Loucy (cell line): ENCODE data around the gene PACSIN2.

Experiments used
- H2AFZ ChIP-seq: fragments of 200-600 bp; sonication (generic); 2 replicates; pipeline ENCODE4 v1.6.0; 2016; ENCODE audit warnings: antibody characterized with exemption, mild to moderate bottlenecking, low read length, moderate library complexity
- H3F3A ChIP-seq: fragments of 200-600 bp; 2 replicates; pipeline ENCODE4 v1.6.0; 2016; ENCODE audit warnings: antibody characterized with exemption, low read depth, mild to moderate bottlenecking
- H3K27me3 ChIP-seq: fragments of 200-600 bp; sonication (generic); 2 replicates; pipeline ENCODE4 v1.6.1; 2014; ENCODE audit warnings: low read length, mild to moderate bottlenecking; ENCODE audit not compliant: insufficient read depth, poor library complexity, severe bottlenecking
- H3K36me3 ChIP-seq: fragments of 200-600 bp; sonication (generic); 2 replicates; pipeline ENCODE4 v1.6.1; 2016; ENCODE audit warnings: low read length; ENCODE audit not compliant: insufficient read depth
- H3K4me1 ChIP-seq: fragments of 200-600 bp; sonication (generic); 2 replicates; pipeline ENCODE4 v1.5.1; 2014; ENCODE audit warnings: low read length, mild to moderate bottlenecking; ENCODE audit not compliant: insufficient read depth, poor library complexity, severe bottlenecking
- H3K4me2 ChIP-seq: fragments of 200-600 bp; sonication (generic); 2 replicates; pipeline ENCODE4 v1.6.0; 2014; ENCODE audit warnings: antibody characterized with exemption, low read length, low read depth, mild to moderate bottlenecking; ENCODE audit not compliant: poor library complexity, severe bottlenecking
- H3K4me3 ChIP-seq: fragments of 200-600 bp; sonication (generic); 2 replicates; pipeline ENCODE4 v1.5.1; 2014; ENCODE audit warnings: low read length, mild to moderate bottlenecking, mixed read lengths; ENCODE audit not compliant: poor library complexity, severe bottlenecking
- H3K79me2 ChIP-seq: fragments of 200-600 bp; sonication (generic); 2 replicates; pipeline ENCODE4 v1.6.1; 2014; ENCODE audit warnings: low read length; ENCODE audit not compliant: insufficient read depth
- H3K9ac ChIP-seq: fragments of 200-600 bp; sonication (generic); 2 replicates; pipeline ENCODE4 v1.6.0; 2014; ENCODE audit warnings: mild to moderate bottlenecking, low read depth, low read length, moderate library complexity; ENCODE audit not compliant: poor library complexity, severe bottlenecking
- H3K9me2 ChIP-seq: fragments of 200-600 bp; sonication (generic); replicated peaks from 2 replicates; pipeline ENCODE4 v1.6.1; 2016; ENCODE audit warnings: low read depth, low read length, mixed read lengths
- H3K9me3 ChIP-seq: fragments of 200-600 bp; sonication (generic); 2 replicates; pipeline ENCODE4 v1.6.1; 2014; ENCODE audit warnings: mild to moderate bottlenecking, antibody characterized with exemption, low read length, low read depth; ENCODE audit not compliant: insufficient read depth
- H4K20me1 ChIP-seq: fragments of 200-600 bp; sonication (generic); 2 replicates; pipeline ENCODE4 v1.6.0; 2014; ENCODE audit warnings: antibody characterized with exemption, low read length, mild to moderate bottlenecking; ENCODE audit not compliant: insufficient read depth, poor library complexity, severe bottlenecking
- EZH2phosphoT487 ChIP-seq: fragments of 200-600 bp; IDR thresholded peaks from 2 replicates; pipeline ENCODE4 v1.6.1; 2018; ENCODE audit warnings: antibody characterized with exemption, mild to moderate bottlenecking, moderate library complexity, borderline replicate concordance
- TF ChIP-seq, protein P1 (sequence below): fragments of 200-600 bp; sonication (generic); conservative IDR thresholded peaks from 2 replicates; pipeline ENCODE4 v1.5.1; 2014; ENCODE audit warnings: mild to moderate bottlenecking, antibody characterized with exemption, low read length

Gene PACSIN2

DNA sequence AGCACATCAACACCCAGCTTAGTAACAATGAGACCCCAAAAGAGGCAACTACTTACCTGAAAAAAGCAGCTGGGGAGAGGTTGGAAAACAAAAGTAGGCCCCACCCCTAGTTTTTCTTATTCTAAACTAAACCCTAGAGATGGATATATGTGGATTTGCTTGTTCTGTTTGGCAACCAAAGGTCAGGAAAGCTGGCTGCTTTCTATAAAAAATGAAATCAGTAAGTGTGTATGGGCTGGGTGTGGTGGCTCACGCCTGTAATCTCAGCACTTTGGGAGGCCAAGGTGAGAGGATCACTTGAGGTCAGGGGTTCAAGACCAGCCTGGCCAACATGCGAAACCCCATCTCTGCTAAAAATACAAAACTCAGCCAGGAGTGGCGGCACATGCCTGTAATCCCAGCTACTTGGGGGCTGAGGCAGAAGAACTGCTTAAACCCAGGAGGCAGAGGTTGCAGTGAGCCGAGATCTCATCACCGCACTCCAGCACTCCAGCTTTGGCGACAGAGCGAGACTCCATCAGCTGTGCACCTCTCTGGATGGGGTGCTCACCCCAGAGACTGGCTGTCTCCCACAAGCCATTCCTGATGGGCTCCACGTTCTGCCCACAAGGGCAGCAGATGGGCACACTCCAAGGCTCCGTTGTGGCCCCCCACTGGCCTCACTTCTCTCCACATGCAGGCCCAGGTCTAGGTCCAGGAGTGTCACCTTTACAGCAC lies 30.0 kb downstream of the PACSIN2 start:
- Histone ChIP-seq H3K36me3 (no peaks in the 10 kb centered on the region), H3K4me1 (no peaks in the 10 kb centered on the region), H3K79me2 (peaks cover 67% of the 10 kb centered on the region), H3K27me3 (no peaks in the 10 kb centered on the region), H3K4me3 (no peak overlapping the region), H3K4me2 (no peak overlapping the region), H3F3A (no peaks in the 10 kb centered on the region), H3K9me3 (no peaks in the 10 kb centered on the region), H3K9ac (no peak overlapping the region), H2AFZ (no peak overlapping the region), H3K9me2 (no peaks in the 10 kb centered on the region), H4K20me1 (peaks cover 17% of the 10 kb centered on the region)
- TF ChIP-seq, protein P1, sequence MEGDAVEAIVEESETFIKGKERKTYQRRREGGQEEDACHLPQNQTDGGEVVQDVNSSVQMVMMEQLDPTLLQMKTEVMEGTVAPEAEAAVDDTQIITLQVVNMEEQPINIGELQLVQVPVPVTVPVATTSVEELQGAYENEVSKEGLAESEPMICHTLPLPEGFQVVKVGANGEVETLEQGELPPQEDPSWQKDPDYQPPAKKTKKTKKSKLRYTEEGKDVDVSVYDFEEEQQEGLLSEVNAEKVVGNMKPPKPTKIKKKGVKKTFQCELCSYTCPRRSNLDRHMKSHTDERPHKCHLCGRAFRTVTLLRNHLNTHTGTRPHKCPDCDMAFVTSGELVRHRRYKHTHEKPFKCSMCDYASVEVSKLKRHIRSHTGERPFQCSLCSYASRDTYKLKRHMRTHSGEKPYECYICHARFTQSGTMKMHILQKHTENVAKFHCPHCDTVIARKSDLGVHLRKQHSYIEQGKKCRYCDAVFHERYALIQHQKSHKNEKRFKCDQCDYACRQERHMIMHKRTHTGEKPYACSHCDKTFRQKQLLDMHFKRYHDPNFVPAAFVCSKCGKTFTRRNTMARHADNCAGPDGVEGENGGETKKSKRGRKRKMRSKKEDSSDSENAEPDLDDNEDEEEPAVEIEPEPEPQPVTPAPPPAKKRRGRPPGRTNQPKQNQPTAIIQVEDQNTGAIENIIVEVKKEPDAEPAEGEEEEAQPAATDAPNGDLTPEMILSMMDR, result no peak
- TF ChIP-seq EZH2phosphoT487, result no peak

DNA sequence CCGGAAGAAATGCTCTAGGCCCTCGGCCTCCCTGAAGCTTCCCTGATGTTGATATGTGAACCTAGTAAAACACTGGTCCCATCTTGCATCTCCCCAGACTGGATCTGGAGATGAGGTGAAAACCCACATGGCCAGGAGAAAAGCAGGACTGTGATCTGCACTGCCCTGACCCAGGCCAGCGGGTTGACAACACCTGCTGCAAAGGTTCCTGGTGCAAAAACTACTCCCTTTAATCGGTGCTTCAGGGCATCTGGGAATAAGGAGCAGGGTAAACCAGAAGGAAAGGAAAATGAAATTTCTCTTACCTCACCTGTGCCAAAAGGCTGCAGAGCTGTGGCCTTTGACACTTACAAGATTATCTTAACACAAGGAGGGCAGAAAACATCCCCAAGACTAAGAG lies 30.6 kb downstream of the PACSIN2 start:
- H3K9me3 ChIP-seq, result no peaks in the 10 kb centered on the region
- no peaks in the 10 kb centered on the region for H3F3A ChIP-seq
- H3K4me2 ChIP-seq, result no peak overlapping the region
- no peaks in the 10 kb centered on the region for H3K4me1 ChIP-seq
- H2AFZ ChIP-seq, result no peak overlapping the region
- no peak overlapping the region for H3K4me3 ChIP-seq
- peaks cover 23% of the 10 kb centered on the region for H4K20me1 ChIP-seq
- no peak overlapping the region for H3K9ac ChIP-seq
- no peaks in the 10 kb centered on the region for H3K27me3 ChIP-seq
- H3K79me2 ChIP-seq, result peaks cover 68% of the 10 kb centered on the region
- TF ChIP-seq, protein P1, result no peak
- TF ChIP-seq EZH2phosphoT487, result no peak
- H3K9me2 ChIP-seq, result no peaks in the 10 kb centered on the region
- H3K36me3 ChIP-seq, result no peaks in the 10 kb centered on the region

DNA sequence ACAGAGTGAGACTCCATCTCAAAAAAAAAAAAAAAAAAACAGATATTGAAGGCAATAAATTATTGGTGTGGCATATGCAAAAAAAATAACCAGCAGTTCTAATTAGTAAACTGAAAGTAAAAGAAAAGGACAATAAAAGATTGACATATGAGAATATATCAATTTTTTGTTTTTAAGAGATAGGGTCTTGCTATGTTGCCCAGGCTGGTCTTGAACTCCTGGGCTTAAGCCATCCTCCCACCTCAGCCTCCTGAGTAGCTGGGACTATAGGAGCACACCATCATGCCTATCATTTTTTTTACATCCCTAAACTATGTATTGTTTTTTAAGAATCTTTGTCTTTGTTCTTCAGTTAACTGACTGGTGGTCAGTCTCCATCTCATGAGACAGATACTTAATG lies 31.5 kb downstream of the PACSIN2 start:
- TF ChIP-seq, protein P1, result no peak
- TF ChIP-seq EZH2phosphoT487, result no peak
- no peak overlapping the region for H3K4me3 ChIP-seq
- H3F3A ChIP-seq, result no peaks in the 10 kb centered on the region
- no peak overlapping the region for H3K4me2 ChIP-seq
- H3K9me3 ChIP-seq, result no peaks in the 10 kb centered on the region
- H3K9ac ChIP-seq, result no peak overlapping the region
- H3K4me1 ChIP-seq, result peaks cover under 1% of the 10 kb centered on the region
- no peaks in the 10 kb centered on the region for H3K36me3 ChIP-seq
- H3K27me3 ChIP-seq, result no peaks in the 10 kb centered on the region
- H3K9me2 ChIP-seq, result no peaks in the 10 kb centered on the region
- H4K20me1 ChIP-seq, result peaks cover 28% of the 10 kb centered on the region
- H3K79me2 ChIP-seq, result peaks cover 65% of the 10 kb centered on the region
- no peak overlapping the region for H2AFZ ChIP-seq
